Stimulated activated CD4-positive, alpha-beta T cell treated with anti-CD3 and anti-CD28 coated beads, Interleukin-12 subunit alpha, Interleukin-12 subunit beta, amount 100 ng/mL, for 24 hours (primary cell): ENCODE results near the gene TMEM82.

Source experiments
- DNase-seq, 2 experiments: peaks; one replicate each; pipeline ENCODE4 v3.0.0-alpha.2; 2020; ENCODE audit warnings: low read depth in 2 of 2

The TMEM82 gene

GRCh38 chr1:15756143-15757015 is 14.1 kb downstream of the TMEM82 start:
- DNase-seq = no peak

- DNase-seq = no peak
Measured at GRCh38 chr1:15757016-15757543, 14.8 kb downstream of the TMEM82 start.

- DNase-seq = no peak
Measured at GRCh38 chr1:15757575-15758342, 15.5 kb downstream of the TMEM82 start.

- no peak for DNase-seq
Measured at GRCh38 chr1:15758343-15758931, 16.1 kb downstream of the TMEM82 start, which contains the start of gene FBLIM1. TSS of gene FBLIM1 (plus strand) at chr1:15758795. CDS start at chr1:15764984, 6,189 bp downstream.

- DNase-seq = no peak
Measured at GRCh38 chr1:15758953-15759661, 16.8 kb downstream of the TMEM82 start.

GRCh38 chr1:15760520-15761211 is 18.4 kb downstream of the TMEM82 start:
- DNase-seq = no peak

- no peak for DNase-seq
Measured at GRCh38 chr1:15761366-15762128, 19.2 kb downstream of the TMEM82 start.

- DNase-seq = no peak
Measured at GRCh38 chr1:15762546-15762945, 20.2 kb downstream of the TMEM82 start.

- no peak for DNase-seq
Measured at GRCh38 chr1:15764269-15764764, 22.0 kb downstream of the TMEM82 start.

- DNase-seq = no peak
Measured at GRCh38 chr1:15764890-15765289, 22.6 kb downstream of the TMEM82 start.

GRCh38 chr1:15765495-15766194 is 23.3 kb downstream of the TMEM82 start:
- DNase-seq = no peak

- DNase-seq = no peak
Measured at GRCh38 chr1:15767941-15768340, 25.6 kb downstream of the TMEM82 start.

- no peak for DNase-seq
Measured at GRCh38 chr1:15768388-15768787, 26.1 kb downstream of the TMEM82 start.

GRCh38 chr1:15770313-15770962 is 28.1 kb downstream of the TMEM82 start:
- no peak for DNase-seq

- no peak for DNase-seq
Measured at GRCh38 chr1:15771836-15772515, 29.7 kb downstream of the TMEM82 start.

- no peak for DNase-seq
Measured at GRCh38 chr1:15775706-15776105, 33.4 kb downstream of the TMEM82 start.

- no peak for DNase-seq
Measured at GRCh38 chr1:15777909-15778707, 35.8 kb downstream of the TMEM82 start.
